Thoracic aorta (tissue), 2 donors: ENCODE results near the gene SURF4. TPM values are rescaled to one million over a fixed set of nuclear protein-coding genes. Genes with fewer than 3 reads are reported as not detected.
"Not testable (repeated sequence)": the region's sequence is repeated elsewhere in the genome, so short reads cannot be mapped to it uniquely, and the experiment has no call there.

ENCODE experiments used
- ATAC-seq: fragments of 150-250 bp; one replicate; pipeline ENCODE4 v1.8.0; 2017; ENCODE audit warnings: low read depth; ENCODE audit not compliant: insufficient number of reproducible peaks, low FRiP score
- DNase-seq: peaks from one replicate; pipeline ENCODE4 v3.0.0-alpha.2; 2020; ENCODE audit warnings: low spot score
- H3K27ac ChIP-seq, 2 donors: fragments of 200-600 bp; sonication (generic); 1 replicate in 1 of 2; 2 replicates in 1 of 2; pipeline ENCODE4 v1.5.1; 2016; ENCODE audit warnings: mild to moderate bottlenecking in 2 of 2, moderate library complexity in 2 of 2
- H3K27me3 ChIP-seq: fragments of 200-600 bp; sonication (generic); replicated peaks from 2 replicates; pipeline ENCODE4 v1.6.0; 2016; ENCODE audit warnings: mild to moderate bottlenecking; ENCODE audit not compliant: insufficient read depth
- H3K36me3 ChIP-seq: fragments of 200-600 bp; sonication (generic); one replicate; pipeline ENCODE4 v1.5.1; 2016
- H3K4me1 ChIP-seq, 2 donors: fragments of 200-600 bp; sonication (generic); 1 replicate in 1 of 2; 2 replicates in 1 of 2; pipeline versions ENCODE4 v1.5.1 to v1.6.0; 2016; ENCODE audit warnings: low read depth in 2 of 2, mild to moderate bottlenecking in 1 of 2; ENCODE audit not compliant: control insufficient read depth in 1 of 2
- H3K4me3 ChIP-seq: fragments of 200-600 bp; sonication (generic); 2 replicates; pipeline ENCODE4 v1.5.1; 2016; ENCODE audit warnings: mild to moderate bottlenecking
- H3K9me3 ChIP-seq: fragments of 200-600 bp; sonication (generic); 2 replicates; pipeline ENCODE4 v1.5.1; 2016
- CTCF ChIP-seq: fragments of 200-600 bp; sonication (generic); IDR thresholded peaks from one replicate; pipeline ENCODE4 v1.5.1; 2019; ENCODE audit warnings: antibody characterized with exemption
- total RNA-seq, 2 donors: library from RNA; depleted of rRNA; stranded (reverse); fragments of >200 nt; gene quantifications; one replicate each; pipeline versions ENCODE4 v1.1.0 to v1.2.3, GENCODE V29; 2016

The SURF4 gene
- total RNA-seq, 2 donors from 2014 or later: 152 to 154 TPM

DNA sequence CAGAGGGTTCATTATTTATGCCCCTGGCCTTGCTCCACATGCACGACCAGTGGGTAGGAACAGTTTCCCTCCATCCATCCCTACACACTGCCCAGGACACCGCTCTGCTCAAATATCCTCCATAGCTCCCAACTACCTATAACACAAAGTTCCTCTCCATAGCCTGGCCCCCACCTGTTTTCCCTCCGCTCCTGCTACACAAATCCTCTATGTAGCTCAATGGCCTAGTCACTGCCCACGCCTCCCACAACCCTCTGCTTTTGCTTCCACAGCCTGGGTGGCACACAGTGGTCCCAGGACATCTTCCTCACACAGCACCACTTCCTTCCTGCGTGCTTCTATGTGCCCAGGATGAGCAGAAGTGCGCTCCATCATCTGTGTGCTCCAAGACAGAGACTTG lies 21.5 kb upstream of the SURF4 start:
- Histone ChIP-seq H3K36me3 (no peaks in the 10 kb centered on the region), H3K27ac (no peak overlapping the region), H3K9me3 (no peaks in the 10 kb centered on the region), H3K27me3 (no peaks in the 10 kb centered on the region), H3K4me3 (no peak overlapping the region), H3K4me1 (no peaks in the 10 kb centered on the region)
- TF ChIP-seq CTCF: no peak
- no peak for DNase-seq
- no peak for ATAC-seq

- no peak for ATAC-seq
Observed at GRCh38 chr9:133396952-133397351, 21.1 kb upstream of the SURF4 start.

DNA sequence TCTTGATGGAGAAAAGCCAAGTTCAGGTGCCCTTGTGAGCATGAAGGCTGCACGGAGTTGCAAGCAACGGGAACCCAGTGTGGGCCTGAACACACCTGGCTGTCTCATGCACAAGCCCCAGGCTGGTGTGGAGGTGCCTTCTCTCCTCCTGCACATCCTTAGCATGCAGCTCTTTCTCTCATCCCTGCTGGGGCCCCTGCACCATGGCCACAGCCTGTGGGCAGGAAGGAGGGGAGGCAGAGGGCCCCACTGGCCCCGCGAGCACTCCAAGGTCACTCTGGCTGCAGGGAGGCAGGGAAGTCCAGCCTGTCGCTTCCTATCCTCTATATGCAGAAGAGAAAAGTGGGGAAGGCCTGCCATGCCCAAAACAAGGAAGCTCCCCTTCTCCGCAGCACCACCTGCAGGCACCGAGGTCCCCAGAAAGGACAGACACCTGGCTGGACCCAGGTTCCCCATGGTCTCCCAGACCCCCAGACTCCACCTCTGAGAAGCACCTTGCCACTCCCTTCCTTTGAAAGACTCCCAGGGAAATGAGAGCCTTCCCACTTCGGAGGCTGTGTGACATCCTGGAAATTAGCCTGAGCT lies 18.9 kb upstream of the SURF4 start:
- Histone ChIP-seq H3K4me1 (no peaks in the 10 kb centered on the region), H3K36me3 (no peaks in the 10 kb centered on the region), H3K27me3 (no peaks in the 10 kb centered on the region), H3K27ac (no peak overlapping the region), H3K4me3 (no peak overlapping the region), H3K9me3 (no peaks in the 10 kb centered on the region)
- ATAC-seq: no peak
- no peak for DNase-seq
- no peak for TF ChIP-seq CTCF

More at GRCh38 chr9:133396952-133397351, 21.1 kb upstream of the SURF4 start:
- Histone ChIP-seq H3K36me3 (no peaks in the 10 kb centered on the region), H3K4me3 (no peak overlapping the region), H3K27me3 (no peaks in the 10 kb centered on the region), H3K27ac (no peak overlapping the region), H3K4me1 (no peaks in the 10 kb centered on the region), H3K9me3 (no peaks in the 10 kb centered on the region)
- DNase-seq: no peak
- no peak for TF ChIP-seq CTCF

DNA sequence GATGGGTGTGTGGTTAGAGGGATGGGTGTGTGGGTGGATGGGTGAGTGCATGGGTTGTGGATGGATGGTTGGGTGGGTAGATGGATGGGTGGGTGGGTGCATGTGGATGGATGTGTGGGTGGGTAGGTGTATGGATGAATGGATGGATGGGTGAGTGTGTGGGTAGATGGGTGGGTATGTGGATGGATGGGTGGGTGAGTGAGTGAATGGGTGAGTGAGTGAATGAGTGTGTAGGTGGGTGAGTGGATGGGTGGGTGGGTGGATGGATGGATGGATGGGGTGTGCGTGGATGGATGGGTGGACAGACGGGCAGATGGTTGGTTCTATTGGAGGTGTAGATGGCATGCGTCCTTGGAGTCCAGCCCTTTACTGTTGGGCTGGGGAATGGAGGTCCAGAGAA lies 17.5 kb upstream of the SURF4 start:
- H3K4me3 ChIP-seq: no peak overlapping the region
- H3K36me3 ChIP-seq: no peaks in the 10 kb centered on the region
- no peaks in the 10 kb centered on the region for H3K27me3 ChIP-seq
- H3K4me1 ChIP-seq: no peaks in the 10 kb centered on the region
- no peak for ATAC-seq
- no peak for TF ChIP-seq CTCF
- no peak for DNase-seq
- H3K27ac ChIP-seq: no peak overlapping the region
- H3K9me3 ChIP-seq: no peaks in the 10 kb centered on the region

GRCh38 chr9:133392308-133392707 lies 16.4 kb upstream of the SURF4 start:
- not testable (repeated sequence) for H3K4me1 ChIP-seq, DNase-seq, H3K27ac ChIP-seq, H3K27me3 ChIP-seq, H3K9me3 ChIP-seq, ATAC-seq, H3K36me3 ChIP-seq, H3K4me3 ChIP-seq

DNA sequence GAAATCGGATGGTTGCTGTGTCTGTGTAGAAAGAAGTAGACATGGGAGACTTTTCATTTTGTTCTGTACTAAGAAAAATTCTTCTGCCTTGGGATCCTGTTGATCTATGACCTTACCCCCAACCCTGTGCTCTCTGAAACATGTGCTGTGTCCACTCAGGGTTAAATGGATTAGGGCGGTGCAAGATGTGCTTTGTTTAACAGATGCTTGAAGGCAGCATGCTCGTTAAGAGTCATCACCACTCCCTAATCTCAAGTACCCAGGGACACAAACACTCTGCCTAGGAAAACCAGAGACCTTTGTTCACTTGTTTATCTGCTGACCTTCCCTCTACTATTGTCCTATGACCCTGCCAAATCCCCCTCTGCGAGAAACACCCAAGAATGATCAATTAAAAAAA lies 15.6 kb upstream of the SURF4 start:
- H3K9me3 ChIP-seq, DNase-seq, H3K4me3 ChIP-seq, H3K4me1 ChIP-seq, H3K36me3 ChIP-seq, H3K27ac ChIP-seq, ATAC-seq, H3K27me3 ChIP-seq: not testable (repeated sequence)
